GM19193 (cell line): ENCODE results near the gene TWNK.

Experiments used
- POLR2A ChIP-seq: IDR thresholded peaks from 4 replicates; pipeline ENCODE4 v1.6.1; 2011; ENCODE audit not compliant: insufficient read depth, insufficient read length; ENCODE audit errors: extremely low read depth

TWNK gene

DNA sequence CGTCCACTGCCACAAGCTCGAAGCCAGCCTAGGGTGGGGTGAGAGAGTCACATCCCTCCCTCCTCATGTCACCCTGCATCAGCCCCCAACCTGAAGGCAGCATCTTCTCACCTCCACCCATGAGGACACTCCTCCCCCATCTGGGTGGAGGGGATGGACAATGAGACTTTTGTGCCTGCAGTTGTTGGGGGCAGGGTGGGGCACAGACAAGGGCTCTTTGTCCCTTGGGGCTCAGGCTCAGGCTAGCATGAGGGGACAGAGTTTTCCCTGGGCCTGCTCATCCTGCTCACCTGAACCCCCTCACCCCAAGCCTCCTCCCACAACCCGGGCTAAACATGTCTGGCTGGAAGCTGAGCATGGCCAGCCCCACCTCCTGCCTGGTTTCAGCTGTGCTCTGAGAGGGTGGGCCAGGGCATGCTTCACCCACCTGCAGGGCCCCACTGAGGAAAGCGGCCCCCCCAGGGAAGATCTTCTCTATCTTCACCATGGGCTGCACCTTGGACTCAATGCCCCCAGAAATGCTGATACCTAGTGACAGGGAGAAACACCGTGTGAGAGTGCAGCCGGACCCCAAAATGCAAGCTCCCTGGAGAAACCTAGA is 21.6 kb downstream of the TWNK start:
- no peak for TF ChIP-seq POLR2A

DNA sequence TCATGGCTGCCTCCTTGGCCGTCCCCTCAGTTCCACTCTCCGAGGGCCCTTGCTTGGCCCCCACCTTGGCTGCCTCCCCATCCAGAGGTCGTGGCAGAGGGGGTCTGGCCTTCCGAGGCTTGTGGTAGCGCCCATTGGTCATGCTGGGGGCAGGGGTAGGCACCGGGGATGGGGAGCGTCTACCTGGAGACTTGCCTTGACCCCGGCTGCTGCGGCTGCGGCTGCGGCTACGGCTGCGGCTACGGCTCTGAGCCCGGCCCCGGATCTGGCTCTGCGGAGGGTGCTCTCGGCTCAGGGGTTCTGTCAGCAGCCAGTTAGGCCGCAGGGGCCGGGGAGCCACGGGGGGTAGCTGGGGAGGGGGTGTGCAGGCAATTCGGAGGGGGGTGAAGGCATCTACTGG is 23.0 kb downstream of the TWNK start:
- no peak for TF ChIP-seq POLR2A

GRCh38 chr10:101011517-101012423 is 24.4 kb downstream of the TWNK start:
- no peak for TF ChIP-seq POLR2A

DNA sequence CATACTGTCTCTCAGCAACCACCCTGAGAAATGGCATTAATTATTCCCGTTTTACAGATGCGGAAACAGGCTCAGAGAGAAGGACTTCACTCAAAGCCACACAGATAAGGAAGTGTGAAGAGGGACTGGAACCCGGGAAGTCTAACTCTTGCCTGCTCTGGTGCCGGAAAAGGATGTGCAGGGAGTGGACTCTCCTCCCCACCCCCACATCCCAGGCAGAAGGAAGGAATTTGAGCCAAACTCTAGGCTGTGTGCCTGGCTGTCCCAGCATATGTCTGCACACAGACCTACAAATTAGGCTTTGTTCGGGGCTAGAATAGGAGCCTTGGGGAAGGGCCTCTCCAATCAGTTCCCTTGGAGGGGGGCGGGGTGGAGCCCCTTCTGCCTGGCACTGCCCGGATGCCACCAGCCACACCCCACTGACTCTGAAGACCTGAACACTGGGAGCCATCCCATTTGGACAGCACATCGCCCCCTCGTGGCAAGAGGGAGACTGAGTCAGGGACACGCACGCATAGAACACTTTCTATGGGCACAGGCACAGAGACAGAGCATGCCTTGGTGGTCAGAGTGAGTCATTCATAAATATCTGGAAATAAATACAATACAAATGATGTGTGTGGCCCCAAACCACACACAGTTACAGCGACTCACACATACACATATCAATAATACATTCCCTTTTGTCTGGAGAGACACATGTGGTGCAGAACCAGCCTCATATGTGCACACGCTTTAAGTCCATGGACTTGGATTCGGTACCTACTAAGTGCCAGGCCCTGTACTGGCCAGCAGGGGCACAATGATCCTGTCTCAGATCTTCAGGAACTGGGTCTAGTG is 25.4 kb downstream of the TWNK start:
- TF ChIP-seq POLR2A, result no peak

- no peak for TF ChIP-seq POLR2A
Observed at GRCh38 chr10:101013365-101013825, 26.1 kb downstream of the TWNK start.

- TF ChIP-seq POLR2A, result no peak
Observed at GRCh38 chr10:101014230-101014884, 27.0 kb downstream of the TWNK start.

DNA sequence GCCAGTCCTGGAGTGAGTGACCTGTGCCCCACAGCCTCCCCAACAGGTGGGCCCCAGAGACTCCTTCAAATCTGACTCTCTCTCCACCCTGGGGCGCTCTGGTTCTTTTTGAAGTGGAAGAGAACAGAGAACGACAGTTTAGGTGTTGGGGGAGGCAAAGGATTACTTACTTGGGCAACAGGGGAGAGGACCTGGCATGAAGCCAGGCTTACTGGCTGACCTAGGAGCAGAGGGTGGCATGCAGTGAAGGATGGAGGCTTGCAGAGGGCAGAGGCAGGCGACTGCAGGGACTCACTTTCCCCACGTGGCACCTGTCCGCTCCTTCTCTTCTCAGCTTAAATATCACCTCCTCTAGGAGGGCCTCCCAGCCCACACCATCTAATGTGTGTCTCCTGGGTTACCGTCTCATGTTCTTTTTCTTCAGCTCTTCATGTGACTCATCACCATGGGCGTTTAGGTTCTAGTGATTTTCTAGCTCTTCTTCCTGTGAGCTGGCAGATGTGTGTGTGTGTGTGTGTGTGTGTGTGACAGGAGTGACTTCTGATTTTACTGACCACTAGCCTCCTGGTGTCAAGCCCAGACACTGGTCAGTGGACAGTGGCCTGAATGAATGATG is 27.7 kb downstream of the TWNK start:
- TF ChIP-seq POLR2A, result no peak

- TF ChIP-seq POLR2A, result no peak
Observed at GRCh38 chr10:101015582-101015973, 28.2 kb downstream of the TWNK start.

GRCh38 chr10:101016814-101017213 is 29.5 kb downstream of the TWNK start:
- no peak for TF ChIP-seq POLR2A

- TF ChIP-seq POLR2A, result no peak
Observed at GRCh38 chr10:101018118-101018599, 30.8 kb downstream of the TWNK start.

DNA sequence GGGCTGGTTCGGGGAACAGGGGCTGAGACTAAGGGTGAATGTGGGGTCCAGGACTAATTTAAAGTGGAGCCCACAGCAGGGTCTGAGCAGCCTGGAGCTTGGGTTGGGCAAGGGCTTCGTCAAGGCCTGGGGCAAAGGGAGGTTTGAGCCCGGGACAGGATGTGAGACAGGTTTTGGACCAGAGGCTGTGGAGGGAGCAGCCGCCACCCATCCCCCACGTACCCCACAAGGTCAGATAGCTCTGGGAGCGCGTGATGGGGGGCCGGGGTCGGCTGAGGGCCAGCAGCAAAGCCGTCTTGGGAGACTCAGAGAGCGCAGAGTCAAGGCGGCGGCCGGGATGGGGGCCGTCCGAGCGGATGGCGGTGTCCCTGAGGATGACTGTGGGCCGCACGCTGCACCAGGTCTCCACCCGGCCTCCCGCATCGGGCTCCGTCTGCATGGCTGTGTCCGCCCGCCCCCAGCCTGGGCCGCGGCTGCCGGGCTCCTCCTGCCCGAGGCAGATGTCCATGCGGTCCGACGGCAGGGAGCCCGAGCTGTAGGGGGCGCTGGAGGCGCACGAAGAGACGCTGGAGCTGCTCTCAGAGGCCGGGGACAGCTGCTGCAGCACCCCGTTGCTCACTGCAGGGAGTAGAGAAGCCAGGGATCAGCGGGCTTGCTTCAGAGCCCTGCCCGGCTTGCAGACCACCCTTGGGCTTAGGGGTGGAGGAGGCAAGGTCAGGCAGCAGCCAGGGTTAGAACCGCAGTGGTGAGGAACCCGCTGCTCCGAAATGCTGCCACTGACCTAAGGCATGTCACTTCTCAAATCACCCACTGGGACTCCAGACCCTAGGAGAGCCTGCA is 31.5 kb downstream of the TWNK start:
- no peak for TF ChIP-seq POLR2A

DNA sequence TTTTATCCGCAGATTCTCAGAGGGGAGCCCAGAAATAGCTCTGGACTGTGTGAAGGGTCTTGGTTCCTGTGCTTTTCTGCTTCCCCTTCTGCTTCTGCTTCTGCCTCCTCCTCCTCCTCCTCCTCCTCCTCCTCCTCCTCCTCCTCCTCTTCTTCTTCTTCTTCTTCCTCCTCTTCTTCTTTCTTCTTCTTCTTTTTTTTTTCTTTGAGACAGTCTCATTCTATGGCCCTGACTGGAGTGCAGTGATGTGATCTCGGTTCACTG is 32.0 kb downstream of the TWNK start:
- TF ChIP-seq POLR2A, result no peak

DNA sequence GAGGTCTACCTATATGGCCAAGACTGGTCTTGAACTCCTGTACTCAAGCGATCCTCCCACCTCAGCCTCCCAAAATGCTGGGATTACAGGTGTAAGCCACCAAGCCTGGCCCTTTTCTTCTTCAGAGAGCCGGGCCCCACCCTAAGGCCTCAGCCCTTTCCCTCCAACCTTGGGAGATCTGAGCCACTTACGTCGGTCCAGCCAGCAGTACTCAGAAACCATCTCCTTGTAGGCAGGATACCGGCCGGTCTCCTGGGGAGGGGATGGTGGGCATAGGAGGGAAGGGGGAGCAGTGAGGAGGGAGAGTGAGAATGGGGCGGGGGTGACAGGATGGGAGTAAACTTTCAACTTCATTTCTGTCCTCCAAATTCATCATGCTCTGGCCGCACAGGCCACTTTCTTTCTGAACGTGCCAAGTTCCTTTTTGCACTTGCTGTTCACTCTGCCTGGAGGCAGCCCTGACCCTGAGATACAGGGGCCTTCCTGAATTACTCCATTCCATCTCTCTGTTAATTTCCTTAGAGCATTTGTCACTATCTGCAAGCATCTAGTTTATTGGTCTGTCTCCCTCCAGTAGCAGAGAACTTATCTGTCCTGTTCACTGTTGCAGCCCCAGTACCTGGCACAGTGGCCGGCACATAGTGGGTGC is 33.2 kb downstream of the TWNK start:
- no peak for TF ChIP-seq POLR2A
